GM21723 (cell line): ENCODE data around the gene ENDOU.

ENCODE experiments used
- ATAC-seq: cut with Tn5 transposase; IDR thresholded peaks from one replicate; pipeline ENCODE4 v1.9.1; 2021; ENCODE audit warnings: mild to moderate bottlenecking, moderate library complexity; ENCODE audit not compliant: unreplicated experiment

The ENDOU gene

DNA sequence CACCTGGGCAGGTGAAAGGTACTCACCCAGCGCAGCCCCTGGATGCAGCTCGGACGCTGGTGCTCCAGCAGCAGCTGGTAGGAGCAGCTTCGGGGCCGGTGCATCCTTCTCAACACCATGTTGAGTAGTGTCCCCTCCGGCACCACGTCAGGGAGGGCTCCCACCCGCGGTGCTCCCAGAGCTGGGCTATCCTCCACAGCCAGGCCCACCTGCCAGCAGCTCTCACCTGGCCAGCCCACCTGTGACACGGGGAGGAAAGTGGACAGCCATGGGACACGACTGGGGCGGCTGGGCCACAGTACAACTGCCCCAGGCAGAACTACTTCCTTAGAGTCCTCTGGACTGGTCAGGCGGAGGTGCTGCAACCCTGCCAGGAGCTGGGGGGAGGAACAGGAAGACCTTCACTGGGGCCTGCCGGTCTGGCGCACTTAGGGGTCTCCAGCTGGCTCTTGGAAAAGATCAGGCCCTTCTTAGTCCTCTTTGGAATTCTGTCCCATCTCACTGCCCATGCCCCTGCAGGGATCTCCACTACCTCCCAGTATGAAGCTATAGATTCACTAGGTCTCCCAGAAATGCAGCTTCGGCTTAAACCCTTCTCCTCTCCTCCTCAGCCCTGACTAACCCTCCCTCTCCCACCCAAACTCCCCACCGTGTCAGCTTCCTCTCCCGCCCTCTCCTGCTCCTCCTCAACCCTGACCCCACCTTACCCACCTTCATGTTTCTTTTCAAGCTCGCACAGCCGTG is 32.7 kb upstream of the ENDOU start:
- ATAC-seq: no peak

DNA sequence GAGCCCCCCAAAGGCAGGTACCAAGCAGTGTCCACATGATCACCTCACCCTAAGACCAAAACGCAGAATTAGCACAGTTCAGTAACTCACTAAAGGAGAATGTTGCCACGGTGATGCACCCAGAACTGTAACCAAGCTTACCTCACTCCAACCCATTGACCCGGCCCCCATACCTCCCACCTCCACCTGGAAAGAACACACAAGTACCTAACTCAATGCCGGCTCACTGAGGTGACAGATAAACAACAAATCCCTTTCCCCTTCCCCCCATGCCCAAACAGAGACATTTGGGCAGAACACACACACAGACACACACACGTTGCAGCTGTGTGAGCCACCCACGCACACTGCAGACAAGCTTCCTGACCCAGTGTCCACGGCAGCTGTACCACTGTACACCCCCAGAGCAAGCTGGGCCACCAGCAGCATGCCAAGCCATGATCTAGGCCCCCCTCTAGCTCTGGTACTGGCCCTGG is 32.1 kb upstream of the ENDOU start:
- no peak for ATAC-seq

DNA sequence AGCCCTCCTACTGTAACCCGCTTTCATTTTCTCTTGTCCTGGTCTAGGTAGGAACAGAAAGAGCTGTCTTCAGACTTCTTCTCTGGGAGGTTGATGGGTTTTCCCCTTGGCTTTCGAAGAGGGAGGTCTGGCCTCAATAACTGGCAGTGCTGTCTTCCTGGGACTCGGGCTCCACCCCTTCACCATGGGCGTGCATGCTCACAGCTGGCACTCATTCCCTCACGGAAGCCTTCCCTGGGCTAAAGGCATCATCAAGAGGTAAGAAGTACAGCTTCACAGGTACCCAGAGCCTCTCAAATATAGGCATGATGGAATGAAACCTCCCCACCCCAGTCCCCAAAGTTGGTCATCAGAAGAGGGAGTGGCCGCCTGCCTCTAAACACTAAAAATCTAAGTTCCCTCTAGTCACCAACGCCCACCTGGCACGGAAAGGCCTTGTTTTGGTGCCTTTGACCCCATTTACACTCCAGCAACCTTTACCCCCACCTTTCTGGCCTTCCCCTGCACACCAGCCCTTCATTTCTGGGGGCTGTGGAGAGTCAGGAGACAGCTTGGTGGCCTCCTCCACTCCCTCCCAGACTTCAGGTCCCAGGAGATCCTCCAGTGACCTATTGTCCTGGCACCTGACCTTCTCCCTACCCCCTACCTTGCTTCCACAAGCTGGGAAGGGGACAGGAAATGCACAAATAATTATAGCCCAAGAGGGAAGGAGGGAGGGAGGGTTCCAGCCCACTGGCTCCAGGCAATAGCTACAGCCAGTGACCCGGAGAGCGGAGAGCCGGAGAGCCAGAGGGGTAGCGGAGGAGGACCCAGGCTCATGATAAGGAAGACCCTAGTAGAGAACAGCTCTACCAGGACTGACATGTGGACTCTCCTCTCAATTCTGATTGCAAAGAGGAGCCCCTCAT is 30.6 kb upstream of the ENDOU start:
- ATAC-seq: peak; percentile 78

DNA sequence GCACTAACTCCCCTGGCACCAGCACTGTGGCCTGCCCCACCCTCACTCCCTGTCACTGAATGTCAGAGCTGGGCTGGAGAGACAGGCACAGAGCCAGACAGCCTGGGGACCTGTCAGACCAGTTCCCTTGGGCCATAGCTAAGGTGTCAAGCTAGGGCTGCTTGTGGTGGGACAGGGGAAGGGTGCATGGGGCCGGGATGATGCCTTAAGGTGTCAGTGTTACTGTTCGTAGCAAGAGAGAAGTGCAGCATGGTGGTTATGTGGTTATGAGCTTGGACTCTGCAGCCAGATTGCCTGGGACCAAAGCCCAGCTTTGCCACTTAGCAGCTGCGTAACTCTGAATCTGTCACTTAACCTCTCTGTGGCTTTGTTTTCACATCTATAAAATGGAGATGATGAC is 29.6 kb upstream of the ENDOU start:
- ATAC-seq: peak; percentile 15

DNA sequence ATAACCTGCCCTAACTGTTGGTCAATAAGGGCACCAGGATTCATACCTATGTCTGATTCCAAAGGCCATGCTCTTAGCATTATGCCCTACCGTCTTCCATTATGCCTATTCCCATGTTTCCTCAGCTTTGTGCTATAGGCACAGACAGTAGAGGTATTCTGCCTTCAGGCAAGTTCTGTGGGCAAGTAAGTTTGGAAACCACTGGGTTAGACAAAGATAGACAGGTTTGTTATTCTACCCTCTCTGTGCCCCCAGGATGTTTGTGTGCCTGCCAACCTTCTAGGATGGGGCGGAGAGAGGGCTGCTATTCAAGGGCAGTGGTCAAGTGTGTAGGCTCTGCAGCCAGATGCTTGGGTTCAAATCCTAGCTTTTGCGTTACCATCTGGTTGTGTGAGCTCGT is 28.8 kb upstream of the ENDOU start:
- ATAC-seq: no peak

DNA sequence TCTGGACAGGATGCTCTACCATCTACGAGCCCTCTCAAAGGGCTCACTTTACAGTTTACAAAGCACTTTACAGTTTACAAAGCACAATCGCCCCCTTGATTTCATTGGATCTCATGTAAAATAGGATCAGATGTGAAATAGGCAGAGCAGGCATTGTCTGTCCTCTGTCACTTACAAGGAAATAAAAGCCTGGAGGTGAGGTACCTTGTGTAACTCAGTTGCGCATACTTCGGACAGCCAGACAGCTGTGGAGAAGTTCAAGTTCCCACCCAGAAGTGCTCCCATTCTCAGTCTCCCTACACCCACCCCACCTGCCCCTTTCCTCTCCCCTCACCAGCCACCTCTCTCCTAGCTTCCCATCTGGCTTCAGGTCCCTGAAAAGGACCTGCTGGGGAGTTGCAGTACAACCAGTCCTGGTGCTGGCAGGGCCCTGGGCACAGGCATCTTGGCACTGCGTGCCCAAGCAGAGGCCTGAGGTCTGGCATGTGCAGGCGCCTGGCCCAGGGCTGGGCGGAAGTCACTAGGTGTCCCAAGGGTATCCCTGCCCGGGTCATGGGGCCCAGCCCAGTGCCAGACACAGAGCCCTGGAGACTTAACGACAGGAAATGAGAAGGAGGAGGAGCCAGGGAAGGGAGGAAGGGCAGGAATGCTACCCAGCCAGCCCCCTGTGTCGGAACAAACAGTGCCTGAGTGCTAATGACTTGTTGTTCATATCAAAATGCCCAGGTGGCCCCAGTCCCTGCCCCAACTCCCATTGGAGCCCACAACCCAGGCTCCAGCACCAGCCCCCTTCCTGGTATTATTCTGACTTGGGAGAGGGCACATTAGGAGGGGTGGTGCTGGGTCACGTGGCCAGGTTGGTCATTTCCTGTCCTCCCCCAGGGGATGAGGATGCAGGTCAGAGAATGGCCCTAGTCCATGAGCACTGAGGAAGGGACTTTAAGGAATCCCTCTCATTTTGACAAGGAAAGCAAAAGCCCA is 28.0 kb upstream of the ENDOU start:
- ATAC-seq: no peak

DNA sequence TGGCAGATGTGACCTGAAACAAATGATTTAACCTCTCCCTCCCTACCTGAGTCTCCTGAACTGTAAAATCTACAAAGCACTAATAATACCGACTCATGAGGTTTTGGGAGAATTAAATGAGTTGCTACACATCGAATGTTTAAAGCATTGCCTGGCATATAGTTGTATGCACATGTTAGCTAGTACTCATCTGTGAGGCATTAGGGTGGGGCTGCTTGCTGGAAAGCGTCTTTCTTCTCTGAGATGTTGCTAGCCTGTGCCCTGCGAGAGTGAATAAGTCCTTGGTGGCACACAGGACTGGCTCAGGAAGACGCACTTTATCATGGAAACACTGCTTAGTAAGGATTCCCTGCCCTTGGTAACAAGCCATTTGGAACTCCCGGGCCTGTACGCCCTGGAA is 27.3 kb upstream of the ENDOU start:
- no peak for ATAC-seq

DNA sequence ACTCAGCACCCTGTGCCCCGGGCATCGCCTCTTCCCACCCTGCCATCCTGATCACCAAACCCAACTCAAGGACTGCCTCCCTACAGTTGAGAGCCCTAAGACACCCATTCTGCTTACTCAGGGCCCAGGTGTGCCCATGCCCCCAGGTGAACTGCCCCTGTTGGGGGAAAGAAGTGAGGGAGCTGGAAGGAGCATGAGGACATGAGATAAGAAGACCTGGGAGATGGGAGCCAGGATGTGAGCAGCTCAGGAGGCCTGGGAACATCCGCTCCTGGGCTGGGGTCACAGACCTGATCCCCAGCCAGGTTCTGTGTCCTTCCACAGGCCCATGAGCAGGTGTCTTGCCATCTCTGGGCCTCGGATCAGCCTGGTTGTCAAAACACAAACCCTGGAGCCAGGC is 26.8 kb upstream of the ENDOU start:
- no peak for ATAC-seq

DNA sequence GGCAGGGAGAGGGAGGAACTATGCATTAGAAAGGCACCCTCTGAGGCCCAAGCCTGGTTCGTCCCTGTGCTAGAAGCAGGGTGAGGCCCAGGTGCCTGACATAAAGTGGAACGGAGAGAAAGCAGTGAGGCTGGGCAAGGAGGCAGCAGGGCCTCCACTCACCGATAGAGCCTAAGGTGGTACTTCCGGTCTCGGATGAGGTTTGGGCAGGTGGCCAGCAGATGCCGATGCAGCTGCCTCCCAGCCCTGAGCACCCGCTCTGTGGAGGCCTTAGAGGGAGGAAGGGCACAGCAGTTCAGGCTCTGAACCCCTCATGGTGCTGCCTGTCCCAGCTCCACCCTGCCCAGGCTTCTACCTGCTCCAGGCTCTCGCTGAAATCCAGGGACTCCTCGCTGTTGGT is 26.3 kb upstream of the ENDOU start:
- no peak for ATAC-seq

DNA sequence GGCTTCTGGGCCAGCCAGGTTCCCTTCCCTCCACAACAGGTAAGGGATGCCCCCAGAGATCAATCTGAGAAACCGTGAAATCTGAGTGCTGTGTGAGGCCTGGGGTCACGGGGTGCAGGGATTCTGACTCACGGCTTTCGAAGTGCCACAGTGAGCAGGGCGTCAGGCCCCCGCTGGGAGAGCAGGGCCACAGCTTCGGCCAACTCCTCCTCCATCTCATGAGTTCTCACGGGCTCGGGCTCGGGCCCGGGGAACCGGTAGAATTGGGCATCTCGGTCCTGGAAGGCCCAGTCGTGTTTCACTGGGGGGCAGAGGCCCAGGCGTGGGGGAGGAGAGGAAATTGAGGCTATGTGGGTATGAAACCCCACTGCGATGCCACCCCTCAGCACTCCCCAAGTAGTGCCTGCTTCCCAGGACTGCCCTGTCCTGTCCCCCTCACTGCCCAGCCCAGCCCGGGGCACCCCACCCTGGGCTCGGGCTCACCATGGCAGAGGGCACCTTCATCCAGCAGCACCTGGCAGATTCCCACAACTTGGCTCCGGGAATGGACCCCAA is 25.7 kb upstream of the ENDOU start:
- no peak for ATAC-seq

DNA sequence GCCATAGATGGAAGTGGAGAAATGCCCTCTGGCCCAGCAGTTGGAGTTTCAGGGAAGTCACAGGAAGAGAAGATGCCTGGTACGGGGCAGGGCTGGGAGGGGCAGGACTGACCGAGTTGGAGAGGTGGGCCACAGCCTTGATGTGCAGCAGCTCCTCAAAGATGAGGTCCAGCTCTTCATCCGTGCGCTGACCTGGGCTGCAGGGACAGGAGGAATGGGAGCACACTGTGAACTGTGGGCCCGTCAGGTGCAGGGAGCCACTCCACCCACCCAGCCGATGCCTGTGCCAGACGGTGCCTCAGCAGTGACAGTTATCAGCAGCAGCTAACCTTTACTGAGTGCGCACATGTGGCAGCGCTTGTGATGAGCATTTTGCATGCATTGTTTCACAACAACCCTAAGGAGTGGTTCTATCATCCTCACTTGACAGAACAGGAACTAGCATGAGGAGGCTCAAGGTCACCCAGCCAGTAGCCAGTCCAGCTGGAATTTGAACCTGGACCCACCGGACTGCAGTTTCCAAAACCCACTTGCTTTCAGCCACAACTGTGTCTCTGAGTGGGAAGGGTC is 25.0 kb upstream of the ENDOU start:
- no peak for ATAC-seq

DNA sequence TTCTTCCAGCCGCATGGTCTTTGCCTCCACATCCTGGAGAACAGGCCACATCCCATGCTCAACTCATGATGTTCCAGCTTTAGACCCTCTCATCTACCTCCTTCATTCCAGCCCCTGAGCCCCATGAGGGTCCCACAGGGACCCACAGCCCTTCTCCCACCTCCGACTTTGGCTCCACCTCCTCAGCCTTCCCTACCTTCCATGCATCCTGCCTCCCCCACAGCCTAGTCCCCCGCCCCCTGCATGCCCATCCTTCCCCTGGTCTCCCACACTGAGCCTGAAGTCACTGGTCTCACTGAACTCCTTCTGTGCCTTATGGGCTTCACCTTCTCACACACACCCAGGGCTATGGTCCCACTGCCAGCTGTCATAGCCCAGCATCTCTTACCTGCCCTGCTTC is 23.6 kb upstream of the ENDOU start:
- no peak for ATAC-seq

DNA sequence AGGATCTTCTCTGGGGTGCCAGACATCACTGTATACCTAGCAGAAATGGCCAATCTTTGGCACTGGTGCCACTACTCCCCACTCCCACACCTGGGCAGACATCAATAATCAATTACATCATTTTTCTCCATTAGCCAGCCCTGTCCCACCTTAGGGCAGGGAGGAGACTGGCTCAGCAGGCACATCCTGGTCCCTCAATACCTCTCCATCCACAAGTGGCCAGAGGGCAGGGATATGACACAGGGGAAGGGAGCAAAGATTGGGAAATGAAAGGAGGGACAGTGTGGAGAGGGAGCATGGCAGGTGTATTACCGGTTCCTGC is 23.2 kb upstream of the ENDOU start:
- ATAC-seq: no peak

DNA sequence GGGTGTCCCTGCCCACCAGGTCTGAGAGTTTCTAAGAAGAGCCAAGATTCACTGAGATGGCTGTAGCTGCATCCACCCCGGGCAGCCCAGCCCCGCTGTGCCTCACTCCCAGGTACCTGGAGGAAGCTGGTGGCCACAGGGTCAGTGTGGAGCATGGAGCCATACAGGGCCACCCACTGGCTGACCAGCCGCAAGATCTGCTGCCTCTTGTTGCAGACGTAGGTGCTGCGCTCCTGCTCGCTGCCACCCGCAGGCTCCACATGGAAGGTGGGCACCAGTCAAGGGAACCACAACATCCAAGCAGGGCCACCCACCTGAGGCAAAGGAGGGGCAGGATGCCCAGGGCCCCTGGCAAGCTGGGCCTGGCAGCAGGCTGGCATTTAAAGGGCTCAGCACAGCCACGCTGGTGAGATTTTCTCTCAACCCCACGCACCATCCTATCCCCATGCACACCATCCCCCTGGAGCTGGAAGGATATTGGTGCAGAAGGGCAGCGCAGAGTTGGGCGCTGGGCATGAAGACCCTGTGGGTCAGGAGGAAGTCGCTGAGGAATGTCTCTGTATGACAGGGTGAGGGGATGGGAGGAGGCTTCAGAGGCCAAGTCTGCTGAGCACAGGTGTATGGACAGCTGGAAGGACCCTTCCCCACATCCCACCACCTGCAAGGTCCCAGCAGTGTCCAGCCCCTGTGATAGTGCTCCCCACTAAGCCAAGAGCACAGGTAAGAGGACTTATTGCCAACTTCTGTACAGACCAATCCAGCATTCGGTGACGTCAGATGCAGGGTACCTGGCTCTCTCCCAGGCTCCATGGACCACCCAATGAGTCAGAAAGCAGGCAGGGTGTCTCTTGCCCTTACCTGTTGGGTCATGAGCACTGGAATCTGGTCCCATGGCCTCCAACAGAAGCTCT is 22.6 kb upstream of the ENDOU start:
- no peak for ATAC-seq

DNA sequence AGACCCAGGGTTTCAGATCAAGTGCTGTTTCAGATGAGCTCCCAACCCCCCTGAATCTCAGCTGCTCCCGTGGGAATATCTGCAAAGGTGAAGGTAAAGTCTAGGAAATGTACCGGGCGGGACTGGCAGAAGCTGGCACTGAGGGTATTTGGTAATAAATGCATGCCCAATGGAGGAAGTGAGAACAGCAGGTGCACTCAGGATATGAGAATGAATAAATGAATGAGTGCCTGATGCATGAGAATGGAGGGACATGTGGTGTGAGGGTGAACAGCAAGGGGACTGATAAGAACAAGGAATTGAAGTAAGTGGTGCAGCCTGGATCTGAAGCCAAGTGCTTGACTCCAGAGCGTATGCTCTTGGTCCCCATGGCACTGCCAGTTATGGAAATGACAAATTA is 21.8 kb upstream of the ENDOU start:
- ATAC-seq: no peak

DNA sequence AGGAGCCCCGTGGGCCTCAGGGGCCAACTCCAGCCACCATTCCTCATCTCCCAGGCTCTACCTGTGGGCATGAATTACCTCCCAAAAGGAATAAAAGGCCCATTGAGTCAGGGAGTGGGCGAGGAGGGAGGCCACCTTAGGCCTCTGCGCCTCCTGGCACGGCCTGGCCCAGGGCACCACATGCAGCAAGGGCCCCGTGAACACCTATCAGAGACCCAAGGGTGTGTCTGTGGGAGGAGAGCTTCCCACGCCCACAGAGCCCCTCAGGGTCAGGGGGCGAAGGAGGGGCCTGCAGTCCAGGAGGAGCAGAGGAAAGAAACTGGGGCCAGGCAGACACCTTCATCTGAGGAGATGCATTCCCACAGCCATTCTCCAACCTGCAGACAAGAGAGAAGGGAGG is 21.2 kb upstream of the ENDOU start:
- no peak for ATAC-seq

DNA sequence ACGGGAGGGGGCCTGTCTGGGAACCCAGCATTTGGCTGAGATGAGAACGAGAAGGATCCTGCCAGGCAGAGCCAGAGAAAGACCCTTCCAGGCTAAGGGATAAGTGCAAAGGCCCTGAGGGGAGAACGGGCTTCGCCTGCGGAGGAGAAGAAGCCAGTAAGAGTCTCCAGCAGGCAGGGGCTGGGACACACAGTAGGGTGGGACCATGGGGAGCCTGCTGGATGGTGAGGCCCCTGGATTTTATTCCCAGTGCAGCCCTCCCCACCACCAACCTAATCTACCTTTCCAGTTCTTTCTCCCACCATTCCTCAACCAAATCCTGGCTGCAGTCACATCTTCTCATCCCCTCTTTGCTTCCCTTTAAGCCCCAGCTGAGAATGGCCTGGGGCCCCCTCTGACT is 20.8 kb upstream of the ENDOU start:
- ATAC-seq: no peak

DNA sequence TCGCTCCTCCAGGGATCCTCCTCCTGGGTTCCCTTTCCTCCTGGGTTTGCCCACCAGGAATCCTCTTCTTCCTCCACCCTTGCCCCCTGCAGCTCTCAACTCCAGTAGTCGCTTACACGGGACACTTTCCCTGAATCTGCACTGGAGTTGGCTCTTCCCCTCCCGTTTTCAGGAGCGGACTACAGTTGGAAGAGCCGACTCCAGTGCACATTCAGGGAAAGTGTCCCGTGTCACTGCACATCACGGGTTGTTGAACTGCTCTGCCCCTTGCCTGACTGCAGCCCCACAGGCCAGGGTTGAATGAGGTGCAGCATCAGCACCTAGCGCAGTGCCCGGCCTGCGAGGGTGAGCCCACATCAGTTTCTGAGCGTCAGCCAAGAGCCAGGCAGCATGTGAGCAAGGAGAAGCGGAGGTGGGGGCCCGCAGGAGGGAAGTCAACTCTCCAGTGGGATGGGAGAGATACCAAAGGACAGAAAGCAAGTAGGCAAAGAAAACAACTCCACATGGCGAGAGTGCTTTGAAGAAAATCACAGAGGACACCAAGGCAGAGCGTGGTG is 20.3 kb upstream of the ENDOU start:
- no peak for ATAC-seq

DNA sequence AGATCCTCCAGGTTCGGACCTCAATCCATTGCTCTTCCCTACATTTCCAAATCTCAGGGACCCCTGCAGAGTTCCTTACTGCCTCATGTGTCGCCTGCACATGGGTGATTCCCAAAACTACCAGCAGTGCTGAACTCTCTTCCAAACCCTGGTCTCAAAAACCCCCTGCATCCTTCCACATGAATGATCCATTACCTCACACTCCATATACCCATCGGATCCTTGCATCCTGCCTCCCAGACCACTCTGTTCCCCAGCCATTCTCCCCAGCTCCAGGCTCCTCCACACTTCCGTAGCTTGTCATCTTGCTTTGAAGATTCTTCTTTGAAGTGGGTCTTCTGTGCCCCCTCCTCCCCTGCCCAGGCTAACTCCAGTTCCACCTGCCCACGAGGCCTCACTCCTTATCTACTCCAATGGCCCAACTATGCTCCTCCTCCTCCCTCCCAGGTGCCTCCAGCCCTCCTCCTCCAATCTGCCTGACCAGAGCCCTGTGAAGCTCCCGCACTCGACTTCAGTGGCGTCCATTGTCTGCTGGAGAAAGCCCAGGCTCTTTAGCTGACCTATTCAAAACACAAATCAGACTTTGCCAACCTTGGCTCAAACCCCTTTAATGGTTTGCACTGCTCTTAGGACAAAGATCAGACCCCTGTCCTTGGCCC is 19.6 kb upstream of the ENDOU start:
- no peak for ATAC-seq
